Hepatocyte (in vitro differentiated cells): ENCODE measurements around the gene RPS6KA2. TPM values are rescaled to one million over a fixed set of nuclear protein-coding genes. Genes with fewer than 3 reads are reported as not detected.
A peak's percentile ranks its signal among the peaks of the same experiment; 100 is the strongest.

Experiments used
- DNase-seq: peaks from one replicate; pipeline ENCODE4 v3.0.0-alpha.2; 2016; ENCODE audit warnings: low spot score
- H2AFZ ChIP-seq: fragments of 200-600 bp; sonication (generic); 2 replicates; pipeline ENCODE4 v1.6.0; 2016; ENCODE audit warnings: antibody characterized with exemption, mild to moderate bottlenecking
- H3K27ac ChIP-seq: fragments of 200-600 bp; sonication (generic); 2 replicates; pipeline ENCODE4 v1.5.1; 2016; ENCODE audit warnings: mild to moderate bottlenecking
- H3K27me3 ChIP-seq: fragments of 200-600 bp; sonication (generic); 2 replicates; pipeline ENCODE4 v1.6.1; 2016
- H3K36me3 ChIP-seq: fragments of 200-600 bp; sonication (generic); replicated peaks from 2 replicates; pipeline ENCODE4 v1.5.1; 2016; ENCODE audit warnings: low read depth; ENCODE audit not compliant: insufficient read depth
- H3K4me1 ChIP-seq: fragments of 200-600 bp; sonication (generic); 2 replicates; pipeline ENCODE4 v1.5.1; 2016; ENCODE audit warnings: mild to moderate bottlenecking, moderate library complexity; ENCODE audit not compliant: insufficient read depth
- H3K4me2 ChIP-seq: fragments of 200-600 bp; sonication (generic); 2 replicates; pipeline ENCODE4 v1.6.0; 2016
- H3K4me3 ChIP-seq: fragments of 200-600 bp; sonication (generic); 2 replicates; pipeline ENCODE4 v1.5.1; 2016; ENCODE audit warnings: mild to moderate bottlenecking
- H3K79me2 ChIP-seq: fragments of 200-600 bp; sonication (generic); 2 replicates; pipeline ENCODE4 v1.6.0; 2017; ENCODE audit warnings: mild to moderate bottlenecking
- H3K9me2 ChIP-seq: fragments of 200-600 bp; sonication (generic); replicated peaks from 2 replicates; pipeline ENCODE4 v1.6.0; 2017; ENCODE audit warnings: mild to moderate bottlenecking; ENCODE audit not compliant: insufficient read depth
- H3K9me3 ChIP-seq: fragments of 200-600 bp; sonication (generic); 2 replicates; pipeline ENCODE4 v1.5.1; 2016; ENCODE audit warnings: low read depth, mild to moderate bottlenecking
- H4K20me1 ChIP-seq: fragments of 200-600 bp; sonication (generic); 2 replicates; pipeline ENCODE4 v1.6.0; 2016; ENCODE audit warnings: mild to moderate bottlenecking; ENCODE audit not compliant: insufficient read depth, poor library complexity, severe bottlenecking
- EZH2 ChIP-seq: fragments of 200-600 bp; sonication (generic); IDR thresholded peaks from 2 replicates; pipeline ENCODE4 v1.6.1; 2016; ENCODE audit warnings: antibody characterized with exemption, mild to moderate bottlenecking, borderline replicate concordance
- EZH2phosphoT487 ChIP-seq: fragments of 200-600 bp; sonication (generic); IDR thresholded peaks from one replicate; pipeline ENCODE4 v1.6.1; 2018; ENCODE audit warnings: antibody characterized with exemption, mild to moderate bottlenecking, low read depth, moderate library complexity; ENCODE audit not compliant: unreplicated experiment, severe bottlenecking
- WGBS: methylation state at CpG from one replicate; pipeline ENCODE4 v1.1.6; 2016; ENCODE audit warnings: low lambda C conversion rate; ENCODE audit errors: missing lambda C conversion rate; 5-methylcytosine and 5-hydroxymethylcytosine counted together
- polyA plus RNA-seq: library from polyadenylated mRNA; unstranded; fragments of >200 nt; fragmentation: Nextera tagmentation; extraction: Ambion mirVana; gene quantifications from 2 replicates; pipeline ENCODE4 v1.2.1, GENCODE V29; 2016
- total RNA-seq: library from RNA; depleted of rRNA; stranded (reverse); fragments of >200 nt; gene quantifications from 2 replicates; pipeline ENCODE4 v1.2.3, GENCODE V29; 2014
- TF ChIP-seq, protein P1 (sequence below): fragments of 200-600 bp; sonication (generic); IDR thresholded peaks from 2 replicates; pipeline ENCODE4 v1.5.1; 2016; ENCODE audit warnings: antibody characterized with exemption, mild to moderate bottlenecking; ENCODE audit not compliant: poor library complexity

RPS6KA2 gene
- total and polyA plus RNA-seq, 2 experiments from 2014 or later = 27.7 to 29.2 TPM

DNA sequence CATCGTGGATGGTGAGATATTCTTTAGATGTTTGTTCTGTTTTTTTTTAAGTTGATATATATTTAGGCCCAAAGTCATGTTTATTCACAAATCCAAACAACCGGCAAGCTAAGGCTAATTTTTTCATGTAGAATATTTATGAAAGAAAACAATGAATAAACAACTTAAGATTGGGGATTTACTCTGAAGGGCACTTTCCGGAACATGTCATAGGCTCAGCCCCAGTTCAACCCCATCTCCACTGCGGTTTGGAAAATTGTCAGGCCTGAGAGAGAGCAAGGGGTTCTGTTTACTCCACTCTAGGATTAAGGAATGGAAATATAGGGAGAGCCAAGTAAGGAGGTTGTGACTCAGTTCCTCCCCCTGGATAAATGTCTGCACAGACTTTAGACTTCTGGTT, 18.3 kb downstream of the RPS6KA2 start:
- Histone ChIP-seq H3K27ac (peak overlapping the region; percentile 27), H3K79me2 (peaks cover 64% of the 10 kb centered on the region), H2AFZ (no peak overlapping the region), H4K20me1 (peaks cover 5% of the 10 kb centered on the region), H3K4me3 (no peak overlapping the region), H3K4me1 (peaks cover 10% of the 10 kb centered on the region), H3K9me2 (no peaks in the 10 kb centered on the region), H3K36me3 (no peaks in the 10 kb centered on the region), H3K9me3 (no peaks in the 10 kb centered on the region), H3K4me2 (no peak overlapping the region), H3K27me3 (no peaks in the 10 kb centered on the region)
- no peak for TF ChIP-seq EZH2
- TF ChIP-seq, protein P1, sequence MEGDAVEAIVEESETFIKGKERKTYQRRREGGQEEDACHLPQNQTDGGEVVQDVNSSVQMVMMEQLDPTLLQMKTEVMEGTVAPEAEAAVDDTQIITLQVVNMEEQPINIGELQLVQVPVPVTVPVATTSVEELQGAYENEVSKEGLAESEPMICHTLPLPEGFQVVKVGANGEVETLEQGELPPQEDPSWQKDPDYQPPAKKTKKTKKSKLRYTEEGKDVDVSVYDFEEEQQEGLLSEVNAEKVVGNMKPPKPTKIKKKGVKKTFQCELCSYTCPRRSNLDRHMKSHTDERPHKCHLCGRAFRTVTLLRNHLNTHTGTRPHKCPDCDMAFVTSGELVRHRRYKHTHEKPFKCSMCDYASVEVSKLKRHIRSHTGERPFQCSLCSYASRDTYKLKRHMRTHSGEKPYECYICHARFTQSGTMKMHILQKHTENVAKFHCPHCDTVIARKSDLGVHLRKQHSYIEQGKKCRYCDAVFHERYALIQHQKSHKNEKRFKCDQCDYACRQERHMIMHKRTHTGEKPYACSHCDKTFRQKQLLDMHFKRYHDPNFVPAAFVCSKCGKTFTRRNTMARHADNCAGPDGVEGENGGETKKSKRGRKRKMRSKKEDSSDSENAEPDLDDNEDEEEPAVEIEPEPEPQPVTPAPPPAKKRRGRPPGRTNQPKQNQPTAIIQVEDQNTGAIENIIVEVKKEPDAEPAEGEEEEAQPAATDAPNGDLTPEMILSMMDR = no peak
- TF ChIP-seq EZH2phosphoT487 = no peak
- WGBS = 63% methylated on average over 4 of the region's 4 CpGs
- no peak for DNase-seq

DNA sequence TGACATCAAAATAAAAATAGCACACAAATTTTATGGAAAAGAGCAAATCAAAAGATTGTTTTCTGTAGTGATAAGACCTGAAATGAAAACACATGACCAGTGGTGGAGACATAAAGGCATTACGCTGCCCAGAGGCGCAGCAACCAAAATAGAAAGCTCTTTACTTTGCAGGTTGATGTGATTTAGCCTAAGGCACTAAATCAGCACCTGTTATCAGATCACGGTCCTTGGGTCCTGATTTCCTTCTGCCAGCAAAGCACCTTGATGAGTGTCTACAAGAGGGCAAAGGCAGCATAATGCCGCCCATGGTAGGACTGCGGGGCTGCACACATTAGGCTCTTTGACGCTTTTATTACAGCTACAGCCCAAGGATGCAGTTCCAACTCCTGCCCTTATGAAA, 21.3 kb downstream of the RPS6KA2 start:
- Histone ChIP-seq H3K36me3 (no peaks in the 10 kb centered on the region), H3K9me2 (no peaks in the 10 kb centered on the region), H3K4me1 (no peaks in the 10 kb centered on the region), H4K20me1 (peaks cover 6% of the 10 kb centered on the region), H3K79me2 (peaks cover 68% of the 10 kb centered on the region), H3K4me2 (no peak overlapping the region), H3K4me3 (no peak overlapping the region), H2AFZ (no peak overlapping the region), H3K27me3 (no peaks in the 10 kb centered on the region), H3K9me3 (no peaks in the 10 kb centered on the region), H3K27ac (no peak overlapping the region)
- no peak for DNase-seq
- TF ChIP-seq EZH2 = no peak
- no peak for TF ChIP-seq EZH2phosphoT487
- TF ChIP-seq, protein P1 = no peak
- WGBS = 92% methylated on average over 6 of the region's 6 CpGs

DNA sequence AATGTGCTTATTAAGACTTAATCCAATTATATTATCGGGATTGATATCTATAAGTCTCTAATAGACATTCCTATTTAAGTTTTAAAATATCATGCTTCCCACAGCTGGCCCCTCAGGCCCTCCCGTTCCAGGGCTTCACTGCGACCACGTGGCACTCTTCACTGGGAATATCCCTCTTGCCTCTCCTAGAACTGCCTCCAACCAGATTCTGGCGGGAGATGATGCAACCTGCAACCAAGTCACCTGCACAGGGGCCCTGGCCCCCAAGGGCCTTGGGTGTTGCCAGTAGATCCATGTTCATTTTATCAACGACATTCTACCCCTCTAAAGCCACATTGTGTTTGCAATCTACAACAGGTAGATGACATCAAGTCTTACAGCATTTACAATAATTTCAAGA, 22.1 kb downstream of the RPS6KA2 start:
- no peaks in the 10 kb centered on the region for H3K27me3 ChIP-seq
- no peak for DNase-seq
- H3K36me3 ChIP-seq = no peaks in the 10 kb centered on the region
- peaks cover 3% of the 10 kb centered on the region for H4K20me1 ChIP-seq
- H3K79me2 ChIP-seq = peaks cover 69% of the 10 kb centered on the region
- no peak overlapping the region for H3K4me2 ChIP-seq
- WGBS = 85% methylated on average over 6 of the region's 6 CpGs
- no peaks in the 10 kb centered on the region for H3K9me2 ChIP-seq
- TF ChIP-seq EZH2phosphoT487 (no peak), EZH2 (no peak)
- no peak overlapping the region for H3K4me3 ChIP-seq
- H2AFZ ChIP-seq = no peak overlapping the region
- H3K27ac ChIP-seq = no peak overlapping the region
- H3K9me3 ChIP-seq = no peaks in the 10 kb centered on the region
- H3K4me1 ChIP-seq = no peaks in the 10 kb centered on the region

DNA sequence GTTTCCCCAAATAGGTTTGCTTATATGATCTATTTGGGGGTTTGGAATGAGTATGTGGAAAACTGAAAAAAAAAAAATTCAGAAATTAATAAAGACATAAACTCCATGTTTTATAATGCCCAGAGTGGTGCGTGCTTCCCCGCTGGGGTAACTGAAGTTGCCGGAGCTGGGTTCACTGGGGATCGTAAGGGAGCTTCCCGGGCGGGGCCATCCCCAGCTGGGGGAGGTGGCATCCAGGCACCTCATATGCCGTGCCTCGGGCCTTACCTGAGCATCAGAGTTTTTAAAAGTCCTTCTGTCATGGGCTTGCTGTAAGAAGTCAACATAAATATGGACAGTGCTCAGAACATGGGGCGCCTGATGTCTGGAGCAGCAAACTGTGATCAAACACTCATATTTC, 22.7 kb downstream of the RPS6KA2 start:
- Histone ChIP-seq H3K79me2 (peaks cover 71% of the 10 kb centered on the region), H3K4me3 (no peak overlapping the region), H2AFZ (no peak overlapping the region), H3K36me3 (no peaks in the 10 kb centered on the region), H3K27me3 (no peaks in the 10 kb centered on the region), H3K27ac (no peak overlapping the region), H3K9me2 (no peaks in the 10 kb centered on the region), H3K4me2 (no peak overlapping the region), H4K20me1 (peaks cover 3% of the 10 kb centered on the region), H3K4me1 (no peaks in the 10 kb centered on the region), H3K9me3 (no peaks in the 10 kb centered on the region)
- no peak for TF ChIP-seq EZH2
- TF ChIP-seq, protein P1 = no peak
- TF ChIP-seq EZH2phosphoT487 = no peak
- WGBS = 100% methylated on average over 9 of the region's 9 CpGs
- no peak for DNase-seq
